ENCODE data around the gene ZIC5.
A peak's percentile ranks its signal among the peaks of the same experiment; 100 is the strongest.

ZIC5 gene

DNA sequence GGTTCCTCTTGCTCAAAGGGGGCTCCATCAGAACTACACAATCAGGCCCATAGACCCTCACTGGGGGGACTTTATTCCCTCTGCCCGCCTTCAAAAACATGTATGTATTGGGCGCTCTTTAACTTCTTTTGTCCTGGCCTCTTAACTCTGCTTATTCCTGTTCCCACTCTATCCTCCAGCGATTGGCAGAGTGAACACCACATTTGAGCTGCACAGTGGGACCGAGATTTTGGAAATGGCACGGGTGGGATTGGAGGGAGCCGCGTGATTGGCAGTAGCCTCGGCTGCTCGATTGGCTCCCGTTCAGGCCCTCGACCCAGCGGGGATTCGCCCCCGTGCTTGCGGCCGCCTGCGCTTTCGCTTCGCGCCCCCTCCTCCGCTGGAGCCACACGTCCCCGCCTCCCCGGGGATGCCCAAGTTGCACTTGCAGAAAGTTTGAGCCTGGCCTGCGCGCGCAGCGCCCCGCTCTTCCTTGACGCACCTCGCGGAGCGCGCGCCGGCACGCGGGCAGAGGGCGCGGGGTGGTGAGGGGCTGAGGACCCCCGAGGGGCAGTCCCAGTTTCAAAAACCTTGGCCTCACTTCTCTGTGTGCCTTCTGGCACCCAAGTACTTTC, at the start of gene ZIC5:
TSS of gene ZIC5 (minus strand) at position 192 of the 614 bp plus-strand sequence. CDS start at position 28, 164 bp downstream.
- DNase-seq = no peak

DNA sequence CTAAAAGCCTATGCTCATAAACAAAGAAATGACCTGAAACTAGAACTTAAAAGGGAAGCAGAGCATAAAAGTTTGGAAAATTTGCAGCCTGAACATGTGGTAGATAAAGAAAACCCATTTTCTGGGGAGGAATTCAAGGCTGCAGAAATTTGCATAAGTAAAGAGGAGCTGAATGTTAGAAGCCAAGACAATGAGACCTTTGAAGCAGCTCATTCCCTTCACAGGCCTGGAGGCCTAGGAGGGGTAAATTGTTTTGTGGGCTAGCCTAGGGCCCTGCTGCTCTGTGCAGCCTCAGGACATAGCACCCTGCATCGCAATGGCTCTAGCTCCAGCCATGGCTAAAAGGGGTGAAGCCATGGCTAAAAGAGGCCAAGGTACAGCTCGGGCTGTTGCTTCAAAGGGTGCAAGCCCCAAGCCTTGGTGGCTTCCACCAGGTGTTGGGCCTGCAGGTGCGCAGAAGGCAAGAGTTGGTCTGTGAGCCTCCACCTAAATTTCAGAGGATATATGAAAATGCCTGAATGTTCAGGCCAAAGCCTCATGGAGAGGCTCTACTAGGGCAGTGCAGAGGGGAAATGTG, 48.3 kb upstream of the ZIC5 start:
- no peak for DNase-seq

DNA sequence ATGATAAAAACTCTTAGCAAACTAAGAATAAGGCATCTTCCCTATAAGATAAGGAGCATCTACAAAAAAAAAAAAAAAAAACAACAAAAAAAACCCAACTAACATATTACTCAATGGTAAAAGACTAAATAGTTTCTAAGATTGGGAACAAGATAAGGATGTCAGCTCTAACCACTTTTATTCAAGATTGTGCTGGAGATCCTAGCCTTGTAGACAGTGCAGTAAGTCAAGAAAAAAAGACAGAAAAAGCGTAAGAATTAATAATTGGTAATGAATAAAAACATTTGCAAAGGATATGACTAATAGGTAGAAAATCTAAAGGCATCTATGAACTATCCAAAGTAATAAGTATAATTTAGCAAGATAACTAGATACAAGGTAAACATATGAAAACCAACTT, 43.1 kb upstream of the ZIC5 start:
- no peak for DNase-seq

DNA sequence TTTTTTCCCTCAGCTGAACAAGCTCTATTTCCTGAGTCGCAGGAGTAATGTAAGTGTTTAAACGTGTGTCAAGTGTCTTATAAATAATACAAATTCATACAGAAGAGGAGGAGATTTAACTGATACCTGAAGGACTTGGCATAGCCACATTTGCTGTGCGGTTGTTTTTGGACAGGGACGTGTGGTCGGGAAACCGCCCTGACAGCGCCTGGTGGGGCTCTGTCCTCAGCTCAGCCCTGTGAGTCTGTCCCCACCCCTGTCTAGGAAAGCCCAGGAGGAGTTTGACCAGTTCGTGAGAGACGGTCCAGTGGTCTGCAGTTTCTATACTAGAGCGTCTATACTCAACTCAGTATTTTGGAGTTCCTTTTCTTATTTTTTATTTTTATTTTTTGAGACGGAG, 26.7 kb upstream of the ZIC5 start:
- no peak for DNase-seq

DNA sequence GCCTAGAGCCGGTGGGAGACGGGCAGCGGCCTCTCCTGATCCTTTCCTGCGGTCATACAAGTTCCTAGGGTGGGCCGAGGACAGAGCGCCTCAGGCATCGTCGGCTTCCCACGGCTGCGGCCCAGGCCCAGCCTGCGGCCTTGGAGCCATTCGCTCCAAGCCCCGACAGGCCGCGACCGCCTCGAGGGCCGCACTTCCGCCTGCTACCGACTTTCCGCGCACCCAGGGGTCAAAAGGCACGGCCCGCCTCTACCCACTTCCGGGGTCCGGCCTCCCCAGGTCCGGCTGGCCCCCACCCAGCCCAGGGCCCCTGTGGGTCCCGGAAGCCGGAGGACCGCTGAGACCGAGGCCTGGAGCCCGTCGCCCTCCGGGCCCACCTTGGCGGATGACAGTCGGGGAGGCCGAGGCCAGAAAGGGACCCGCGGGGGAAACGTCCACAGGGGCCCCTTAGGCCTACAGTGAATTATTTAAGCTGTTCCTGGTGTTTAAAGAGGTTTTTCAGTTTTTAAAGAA, 26.2 kb upstream of the ZIC5 start:
- no peak for DNase-seq

DNA sequence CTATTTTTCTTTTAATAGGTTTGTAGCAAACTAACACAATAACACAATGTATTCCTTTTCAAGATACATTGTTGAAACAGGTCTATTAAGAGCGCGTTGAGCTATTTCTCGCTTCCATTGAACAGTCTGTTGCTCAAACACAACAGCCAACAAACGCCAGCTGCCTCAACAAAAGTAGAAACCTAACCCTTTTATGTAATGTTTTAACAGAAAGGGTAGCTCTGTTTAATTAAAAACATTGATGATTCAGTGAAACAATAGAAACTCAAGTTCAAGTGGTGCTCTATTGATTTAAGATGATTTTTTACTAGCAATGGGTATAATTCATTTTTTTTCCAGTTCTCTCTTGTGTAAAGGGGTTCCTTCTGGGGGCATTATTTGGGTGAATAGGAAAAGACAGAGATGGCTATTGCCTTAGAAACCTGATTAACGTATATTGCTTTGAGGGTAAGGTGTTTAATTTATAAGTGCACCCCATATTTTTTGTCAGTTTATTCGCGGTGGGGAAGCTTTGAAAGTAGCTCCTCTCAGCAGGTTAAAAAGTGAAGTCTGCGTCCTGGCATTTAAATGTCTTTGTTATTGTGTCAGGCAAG, 24.9 kb upstream of the ZIC5 start:
- peak; percentile 88 for DNase-seq

DNA sequence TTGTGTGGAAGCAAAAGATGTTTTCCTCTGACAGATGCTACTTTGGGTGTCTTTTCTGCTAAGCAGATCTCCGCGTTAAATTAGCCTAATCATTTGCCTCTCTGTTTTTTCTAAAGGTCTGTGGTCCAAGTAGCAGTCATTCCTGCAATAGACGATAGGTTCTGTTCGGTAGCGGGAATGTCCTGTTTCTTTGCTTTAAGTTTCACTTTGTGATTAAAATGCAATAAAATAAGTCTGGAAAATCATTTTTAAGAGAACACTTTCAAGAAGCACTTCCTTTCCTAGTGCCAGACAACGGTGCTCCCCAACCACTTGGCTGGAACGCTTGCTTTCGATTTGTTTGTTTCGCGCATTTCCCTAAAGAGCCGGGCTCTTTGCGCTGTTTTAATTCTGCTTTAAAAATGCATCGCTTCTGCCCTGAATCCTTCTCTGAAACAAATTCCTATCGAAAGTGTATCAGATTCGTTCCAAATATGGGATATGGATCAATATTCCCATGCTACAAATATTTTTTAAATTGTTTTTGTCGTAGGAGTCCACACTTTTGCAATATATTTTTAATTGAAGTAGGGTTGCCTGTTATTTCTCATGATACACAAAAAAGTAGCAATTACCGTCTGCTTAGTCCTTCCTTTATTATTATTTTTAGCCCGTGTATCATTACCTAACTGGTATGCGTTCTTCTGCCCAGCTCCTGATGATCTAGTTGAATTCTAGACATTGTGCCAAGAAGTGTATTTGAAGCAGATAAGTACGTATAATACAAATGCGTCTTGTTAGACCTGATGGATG, 24.2 kb upstream of the ZIC5 start:
- peak; percentile 46 for DNase-seq

DNA sequence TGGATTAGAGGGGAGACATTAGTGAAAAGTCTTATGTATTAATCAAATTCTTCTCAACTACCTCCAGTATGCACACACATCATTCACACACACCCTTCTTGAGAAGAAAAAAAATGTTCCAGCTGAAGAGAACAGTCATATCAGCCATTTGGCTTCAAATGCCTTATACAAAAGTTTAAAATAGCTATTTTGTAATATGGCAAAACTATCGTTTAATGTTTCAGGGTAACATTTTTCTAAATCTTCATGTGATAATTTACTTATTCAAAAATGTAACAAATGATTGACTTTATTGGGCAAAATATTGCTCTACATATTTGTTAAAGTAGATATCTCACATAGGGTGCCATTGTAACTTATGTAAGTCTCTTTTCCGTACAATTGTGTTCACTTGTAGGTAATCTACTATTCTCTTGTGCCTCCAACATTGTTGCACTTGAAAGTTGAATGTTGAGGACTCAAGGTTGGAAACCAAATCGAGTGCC, 23.6 kb upstream of the ZIC5 start:
- no peak for DNase-seq

DNA sequence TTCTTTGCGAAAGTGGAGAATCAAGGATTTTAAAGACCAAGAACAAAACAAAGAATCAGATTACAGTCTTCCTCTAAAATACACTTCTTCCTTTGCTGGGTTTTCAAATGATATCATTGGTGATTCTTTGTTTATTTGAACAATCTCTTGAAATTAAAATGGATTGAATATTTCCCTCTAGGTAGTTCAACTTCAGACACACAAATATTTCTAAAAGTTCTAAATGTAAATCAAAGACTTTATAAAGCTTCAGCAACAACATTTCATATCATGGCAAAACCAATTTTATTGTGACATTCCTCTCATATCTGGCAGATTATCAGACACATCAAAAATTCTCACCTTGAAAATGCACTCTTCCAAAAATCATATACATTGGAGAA, 23.1 kb upstream of the ZIC5 start:
- no peak for DNase-seq

DNA sequence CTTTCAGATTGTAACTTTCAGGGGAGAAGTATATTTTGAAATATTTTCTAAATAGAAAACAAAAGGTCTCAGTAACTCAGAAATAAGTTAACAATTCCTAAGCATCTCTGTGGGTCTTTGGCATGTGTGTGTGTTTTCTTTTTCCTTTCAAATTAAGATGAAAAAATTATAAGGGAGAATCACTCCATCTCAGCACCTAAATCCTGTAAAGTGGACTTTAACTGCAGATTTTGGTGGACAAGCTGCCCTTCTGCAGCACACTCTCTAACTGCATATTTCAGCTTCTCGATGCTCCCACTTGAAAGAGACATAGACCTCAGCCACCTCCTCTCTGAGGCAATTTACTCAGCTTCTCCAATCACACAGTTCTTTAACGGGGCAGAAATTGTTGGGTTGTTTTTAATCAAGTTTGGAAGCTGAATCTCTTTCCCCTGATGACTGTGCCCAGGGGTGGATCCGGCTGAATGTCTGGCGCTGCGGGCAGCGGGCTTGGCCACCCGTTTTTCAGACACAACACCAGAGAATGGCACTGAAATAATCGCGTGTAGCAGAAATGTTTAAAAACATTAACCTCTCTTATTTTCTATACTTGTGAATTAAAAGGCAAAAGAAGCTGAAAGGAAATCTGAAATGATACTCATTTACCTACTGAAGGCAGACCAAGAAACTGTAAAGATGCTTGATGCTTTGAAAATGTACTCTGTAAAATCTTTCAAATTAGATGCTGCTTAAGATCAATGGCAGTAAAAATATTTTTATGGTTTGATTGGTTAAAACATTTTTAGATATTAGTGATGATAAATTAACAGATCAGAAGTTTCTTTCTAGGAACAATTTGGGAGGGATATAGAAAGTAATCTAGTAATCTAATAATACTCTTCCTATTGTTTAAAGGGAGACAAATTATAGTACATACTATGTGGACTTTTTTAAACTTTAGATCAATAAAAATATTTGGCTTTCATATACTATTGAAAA, 22.4 kb upstream of the ZIC5 start:
- DNase-seq = no peak

DNA sequence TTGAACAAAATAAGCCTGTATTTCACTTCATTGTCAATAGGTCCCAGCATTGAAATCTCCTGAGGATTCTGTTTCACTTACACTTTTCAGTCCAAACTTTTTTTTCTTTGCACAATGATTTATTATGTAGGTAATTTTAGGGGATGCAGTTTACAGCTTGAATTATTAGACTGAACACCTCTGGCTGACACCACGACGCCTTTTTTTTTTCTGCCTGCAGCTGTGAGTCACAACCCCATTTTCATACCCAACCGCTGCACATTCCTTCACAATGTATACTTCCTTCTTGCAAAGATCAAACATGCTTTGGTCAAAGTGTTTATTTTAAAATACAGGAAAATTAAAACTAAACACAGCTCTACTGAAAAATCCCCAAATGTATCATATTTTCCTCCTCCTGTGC, 21.4 kb upstream of the ZIC5 start:
- DNase-seq = no peak

DNA sequence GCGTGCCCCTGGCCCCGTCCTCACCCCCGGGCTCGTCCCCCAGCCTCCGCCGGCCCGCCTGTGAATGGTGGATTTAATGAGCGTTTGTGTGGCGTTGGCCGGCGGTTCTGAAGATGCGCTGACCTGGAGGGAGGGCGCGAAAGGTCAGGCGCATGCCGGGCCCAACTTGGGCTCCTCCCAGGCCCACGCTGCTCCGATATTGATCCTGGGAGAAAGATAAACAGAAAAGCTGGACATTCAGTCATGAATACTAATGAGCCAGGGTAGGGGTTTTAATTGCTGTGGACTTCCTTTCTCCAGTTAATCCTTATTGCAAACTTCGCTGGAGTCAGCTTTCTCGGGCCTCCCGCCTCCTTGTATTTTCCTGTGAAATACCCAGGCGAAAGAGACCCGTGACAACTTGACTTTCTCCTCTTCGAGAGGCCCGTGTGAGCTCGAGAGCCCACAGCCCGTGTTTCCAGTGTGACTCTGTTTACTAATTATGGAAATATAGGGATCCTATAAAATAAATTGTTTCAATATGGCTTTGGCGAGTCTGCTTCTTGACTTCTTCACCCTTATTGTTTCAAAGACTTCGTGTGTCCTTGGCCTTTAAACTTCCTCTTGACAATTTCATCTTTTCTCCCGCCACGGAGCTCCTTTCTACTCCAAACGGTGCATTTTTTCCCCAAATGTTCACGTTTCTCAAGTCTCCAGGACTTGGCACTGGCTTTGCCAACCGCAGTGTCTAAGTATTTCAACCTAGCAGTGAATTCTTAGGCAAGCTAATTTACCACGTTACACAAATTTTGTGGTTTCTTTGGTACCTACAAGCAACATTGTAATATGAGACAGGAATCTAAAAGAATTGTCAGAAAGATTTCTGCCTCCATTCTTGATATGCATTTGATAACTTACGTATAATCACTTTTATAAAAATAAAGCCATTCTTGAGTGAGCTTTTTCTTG, 20.5 kb upstream of the ZIC5 start:
- DNase-seq = no peak

DNA sequence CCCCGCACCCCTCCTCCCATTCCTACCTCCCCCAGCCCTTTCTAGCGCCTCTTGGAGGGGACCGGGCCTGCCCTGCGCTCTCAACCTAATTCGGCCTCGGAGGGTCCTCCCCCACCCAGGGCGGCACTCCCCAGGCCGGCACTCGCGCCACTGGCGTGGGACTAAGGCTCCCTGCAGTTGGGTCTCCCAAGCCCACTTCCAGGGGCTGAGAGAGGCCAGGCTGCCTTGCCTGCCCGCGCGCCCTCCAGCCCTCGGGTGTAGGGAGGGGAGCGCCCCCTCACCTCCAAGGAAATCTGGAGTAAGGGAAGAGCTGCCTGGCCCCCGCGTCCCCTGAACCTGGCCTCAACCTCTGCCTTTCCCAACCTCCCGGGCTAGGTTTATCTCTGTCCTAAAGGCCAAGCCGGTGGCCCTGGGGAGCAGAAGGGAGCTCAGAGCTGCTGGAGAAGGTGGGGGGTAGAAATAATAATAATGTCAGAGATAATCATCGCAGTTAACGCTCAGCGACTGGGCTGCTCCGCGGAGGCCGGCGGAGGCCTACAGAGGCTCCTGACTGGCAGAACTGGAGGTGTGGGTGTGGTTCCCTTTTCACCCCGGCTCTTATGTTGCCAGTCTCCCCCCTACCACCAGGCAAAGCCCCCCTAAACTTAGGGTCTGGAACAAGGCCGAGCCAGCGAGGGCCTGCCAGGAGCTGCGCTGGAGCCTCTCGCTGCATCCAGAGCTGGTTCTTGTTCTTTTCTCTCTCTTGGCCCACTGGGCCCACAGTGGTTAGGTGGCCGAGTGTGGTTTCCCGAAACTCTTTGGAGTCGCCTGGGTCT, 19.7 kb upstream of the ZIC5 start:
- no peak for DNase-seq

DNA sequence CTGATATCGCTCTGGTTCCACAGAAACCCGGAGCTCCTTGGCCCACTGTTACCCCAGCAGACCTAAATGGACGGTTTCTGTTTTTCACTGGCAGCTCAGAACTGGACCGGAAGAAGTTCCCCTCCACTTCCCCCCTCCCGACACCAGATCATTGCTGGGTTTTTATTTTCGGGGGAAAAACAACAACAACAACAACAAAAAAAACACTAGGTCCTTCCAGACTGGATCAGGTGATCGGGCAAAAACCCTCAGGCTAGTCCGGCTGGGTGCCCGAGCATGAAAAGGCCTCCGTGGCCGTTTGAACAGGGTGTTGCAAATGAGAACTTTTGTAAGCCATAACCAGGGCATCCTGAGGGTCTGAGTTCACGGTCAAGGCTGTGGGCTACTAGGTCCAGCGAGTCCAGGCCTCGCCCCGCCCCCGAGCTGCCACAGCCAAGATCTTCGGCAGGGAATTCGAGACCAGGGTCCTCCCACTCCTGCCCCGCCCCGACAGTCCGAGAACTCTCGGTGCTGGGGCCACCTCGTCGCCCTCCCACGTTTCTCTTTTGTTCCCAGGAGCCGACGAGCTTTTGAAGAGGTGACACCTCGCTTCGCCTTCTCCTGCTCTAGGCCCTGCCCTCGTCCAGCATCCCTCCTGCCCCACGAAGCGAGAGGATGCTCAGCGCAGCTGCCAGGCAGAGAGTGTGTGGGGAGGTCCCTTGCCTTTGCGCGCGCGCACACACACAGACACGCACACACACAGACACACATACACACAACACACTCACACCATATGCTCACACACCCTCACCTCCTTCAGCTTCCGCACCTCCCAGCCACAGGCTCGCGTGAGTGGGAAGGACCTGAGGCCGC, 18.8 kb upstream of the ZIC5 start:
- DNase-seq = no peak

DNA sequence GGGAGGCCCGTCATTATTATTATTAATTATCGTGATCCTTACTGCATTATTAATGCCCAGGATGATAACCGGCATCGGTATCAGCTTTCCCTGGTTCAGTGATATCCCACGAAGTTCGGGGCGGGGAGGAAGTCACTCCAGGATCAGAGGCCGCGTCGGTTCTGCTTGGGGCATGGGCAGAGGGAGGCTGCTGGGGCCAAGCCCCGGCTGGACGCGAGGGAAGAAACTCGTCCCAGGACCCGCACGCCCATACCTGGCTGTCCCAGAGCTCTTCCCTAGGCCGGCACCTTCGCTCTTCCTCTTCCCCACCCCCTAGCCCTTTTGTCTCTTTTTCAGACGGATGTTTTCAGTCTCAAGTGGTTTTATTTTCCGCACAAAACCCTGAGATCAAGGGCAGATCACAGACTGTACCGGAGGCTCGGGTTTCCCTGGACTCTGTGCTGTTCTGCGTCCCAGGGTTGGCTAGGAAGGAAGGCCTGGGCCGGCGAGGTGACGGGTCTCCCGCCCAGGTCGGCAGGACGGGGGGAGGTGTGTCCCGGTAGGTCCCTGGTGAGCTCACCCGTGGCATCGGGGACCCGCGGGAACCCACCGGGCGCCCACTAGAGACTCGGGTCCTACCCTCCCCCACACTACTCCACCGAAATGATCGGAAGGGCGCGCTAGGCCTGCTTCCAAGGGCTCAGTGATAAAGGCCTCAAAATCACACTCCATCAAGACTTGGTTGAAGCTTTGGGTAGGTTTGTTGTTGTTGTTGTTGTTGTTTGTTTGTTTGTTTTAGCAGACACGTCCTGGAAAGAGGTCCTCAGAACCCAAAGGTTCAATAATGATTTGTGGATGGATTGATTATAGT, 17.9 kb upstream of the ZIC5 start:
- no peak for DNase-seq

DNA sequence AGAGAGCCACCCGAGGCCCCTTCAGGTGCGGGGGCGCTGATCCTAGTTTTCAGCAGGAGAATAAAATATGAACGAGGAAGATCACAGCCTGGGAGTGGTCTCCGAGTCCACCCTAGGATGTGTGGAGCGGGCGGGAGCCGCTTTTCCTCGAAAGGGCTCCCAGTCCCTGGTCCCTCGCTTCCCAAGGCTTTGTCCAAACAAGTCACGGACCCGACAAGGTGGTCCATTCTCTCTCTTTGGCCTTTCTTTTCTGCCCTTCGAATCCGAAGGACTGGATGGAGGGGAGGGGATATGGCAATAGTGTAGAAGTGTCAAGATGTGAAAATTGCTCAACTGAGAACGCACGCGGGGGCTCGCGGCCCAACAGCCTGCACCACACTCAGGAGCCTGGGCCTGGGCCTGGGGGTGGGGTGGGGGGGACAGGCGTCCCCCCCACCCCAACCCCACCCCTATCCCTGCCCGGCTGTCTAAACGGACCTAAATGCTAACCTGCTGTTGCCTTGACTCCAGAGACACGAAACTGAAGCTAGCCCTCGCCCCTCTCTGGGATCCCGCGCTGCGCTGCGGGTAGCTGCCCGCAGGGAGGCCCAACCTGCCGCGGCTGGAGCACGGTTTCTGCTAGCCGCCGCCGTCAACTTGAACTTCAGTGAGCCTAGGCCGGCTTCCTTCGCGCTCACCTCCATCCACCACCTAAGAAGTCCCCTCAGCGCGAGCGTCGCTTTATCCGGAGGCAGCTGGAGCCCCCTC, 17.1 kb upstream of the ZIC5 start:
- no peak for DNase-seq
